ENCODE results near the gene LTBP4.
A peak's percentile ranks its signal among the peaks of the same experiment; 100 is the strongest.
"Not testable (repeated sequence)": the region's sequence is repeated elsewhere in the genome, so short reads cannot be mapped to it uniquely, and the experiment has no call there.

The LTBP4 gene

GRCh38 chr19:40601134-40601974, at the start of gene LTBP4:
LTBP4 (plus strand) TSS chr19:40601369; CDS start chr19:40601388, 19 bp downstream.
- DNase-seq, result no peak

- DNase-seq, result no peak
These were observed 48.3 kb upstream of the LTBP4 start for GRCh38 chr19:40552848-40553247.

GRCh38 chr19:40553885-40554857, 47.0 kb upstream of the LTBP4 start:
- no peak for DNase-seq

- no peak for DNase-seq
These were observed 45.0 kb upstream of the LTBP4 start for GRCh38 chr19:40555978-40556689.

- DNase-seq, result no peak
These were observed 44.1 kb upstream of the LTBP4 start for GRCh38 chr19:40556953-40557530.

- no peak for DNase-seq
These were observed 41.8 kb upstream of the LTBP4 start for GRCh38 chr19:40559394-40559793.

GRCh38 chr19:40560092-40560507, 41.1 kb upstream of the LTBP4 start:
- DNase-seq, result no peak

- no peak for DNase-seq
These were observed 39.2 kb upstream of the LTBP4 start for GRCh38 chr19:40561947-40562346.

GRCh38 chr19:40564535-40564934, 36.6 kb upstream of the LTBP4 start:
- DNase-seq, result not testable (repeated sequence)

- DNase-seq, result no peak
These were observed 35.8 kb upstream of the LTBP4 start for GRCh38 chr19:40565355-40565754.

- DNase-seq, result no peak
These were observed 35.2 kb upstream of the LTBP4 start for GRCh38 chr19:40565910-40566495.

GRCh38 chr19:40567040-40567749, 34.0 kb upstream of the LTBP4 start:
- no peak for DNase-seq

GRCh38 chr19:40567750-40568494, 33.2 kb upstream of the LTBP4 start:
- DNase-seq, result no peak

- DNase-seq, result peak; percentile 97 to 99
These were observed 30.7 kb upstream of the LTBP4 start for GRCh38 chr19:40570313-40571004.

GRCh38 chr19:40571005-40571318, 30.2 kb upstream of the LTBP4 start:
- DNase-seq, result no peak

GRCh38 chr19:40571831-40572495, 29.2 kb upstream of the LTBP4 start:
- no peak for DNase-seq

- no peak for DNase-seq
These were observed 25.8 kb upstream of the LTBP4 start for GRCh38 chr19:40575326-40575725.

- no peak for DNase-seq
These were observed 25.0 kb upstream of the LTBP4 start for GRCh38 chr19:40576151-40576584.

GRCh38 chr19:40576585-40577451, 24.4 kb upstream of the LTBP4 start, which contains the start of gene SHKBP1:
SHKBP1 (plus strand) TSS chr19:40576873; CDS start chr19:40576900, 27 bp downstream.
- peak; percentile 88 to 94 for DNase-seq

Measured in NCI-H2081 (cell line).